ENCODE results near the gene SLC27A5.

DNA sequence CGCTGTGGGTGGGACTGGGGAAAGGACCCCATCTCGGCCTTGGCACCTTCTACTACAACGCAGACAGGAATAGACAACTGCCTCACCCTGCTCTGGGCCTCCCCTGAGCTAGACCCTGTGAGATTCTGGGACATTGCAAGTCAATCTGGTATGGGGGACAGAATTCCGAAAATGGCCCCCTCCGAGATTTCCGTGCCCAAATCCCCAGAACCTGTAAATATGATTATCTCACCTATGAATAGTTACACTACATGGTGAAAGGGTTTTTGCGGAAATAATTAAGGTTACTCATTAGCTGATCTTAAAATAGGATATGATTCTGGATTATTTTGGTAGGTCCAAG lies 8.4 kb upstream of the SLC27A5 start:
- TF ChIP-seq, protein P1, sequence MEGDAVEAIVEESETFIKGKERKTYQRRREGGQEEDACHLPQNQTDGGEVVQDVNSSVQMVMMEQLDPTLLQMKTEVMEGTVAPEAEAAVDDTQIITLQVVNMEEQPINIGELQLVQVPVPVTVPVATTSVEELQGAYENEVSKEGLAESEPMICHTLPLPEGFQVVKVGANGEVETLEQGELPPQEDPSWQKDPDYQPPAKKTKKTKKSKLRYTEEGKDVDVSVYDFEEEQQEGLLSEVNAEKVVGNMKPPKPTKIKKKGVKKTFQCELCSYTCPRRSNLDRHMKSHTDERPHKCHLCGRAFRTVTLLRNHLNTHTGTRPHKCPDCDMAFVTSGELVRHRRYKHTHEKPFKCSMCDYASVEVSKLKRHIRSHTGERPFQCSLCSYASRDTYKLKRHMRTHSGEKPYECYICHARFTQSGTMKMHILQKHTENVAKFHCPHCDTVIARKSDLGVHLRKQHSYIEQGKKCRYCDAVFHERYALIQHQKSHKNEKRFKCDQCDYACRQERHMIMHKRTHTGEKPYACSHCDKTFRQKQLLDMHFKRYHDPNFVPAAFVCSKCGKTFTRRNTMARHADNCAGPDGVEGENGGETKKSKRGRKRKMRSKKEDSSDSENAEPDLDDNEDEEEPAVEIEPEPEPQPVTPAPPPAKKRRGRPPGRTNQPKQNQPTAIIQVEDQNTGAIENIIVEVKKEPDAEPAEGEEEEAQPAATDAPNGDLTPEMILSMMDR (conservative IDR thresholded peaks at IDR 0.05; ENCODE audit: low read depth, low read length) = no peak
- no peak for TF ChIP-seq EZH2 (IDR thresholded peaks at IDR 0.05; ENCODE audit: borderline replicate concordance, low read depth, low read length, poor library complexity, severe bottlenecking)

Measured in A673 (cell line).